K562 (cell line): ENCODE data around the gene JUP.
"Not testable (repeated sequence)": the region's sequence is repeated elsewhere in the genome, so short reads cannot be mapped to it uniquely, and the experiment has no call there.

Source experiments
- JUN ChIP-seq, 2 experiments: sonication (generic) in 1 of 2; formaldehyde crosslinking in 1 of 2; IDR thresholded peaks; 2 replicates each; pipeline versions ENCODE4 v1.6.1 to v1.8.0; 2012 to 2022; ENCODE audit warnings: borderline replicate concordance in 2 of 2, mild to moderate bottlenecking in 2 of 2, improper control_type of control experiment in 1 of 2, low read depth in 1 of 2, low read length in 1 of 2, missing genetic modification reagents in 1 of 2
- ZNF121 ChIP-seq: sonication (generic); formaldehyde crosslinking; conservative IDR thresholded peaks from 2 replicates; pipeline ENCODE4 v1.8.0; 2022; ENCODE audit warnings: missing genetic modification reagents
- ZNF3 ChIP-seq: fragments of 250-450 bp; sonication (Bioruptor Pico); IDR thresholded peaks from 2 replicates; pipeline ENCODE4 v1.5.0; 2021; ENCODE audit warnings: mild to moderate bottlenecking, moderate library complexity
- TF ChIP-seq, protein P1 (sequence below), 3 experiments: IDR thresholded peaks in 2 of 3; conservative IDR thresholded peaks in 1 of 3; 2 replicates each; pipeline ENCODE4 v1.5.1; 2011 to 2012; ENCODE audit warnings: low read length in 3 of 3, mild to moderate bottlenecking in 3 of 3, control low read depth in 2 of 3, improper control_type of control experiment in 1 of 3, inconsistent platforms in 1 of 3, low read depth in 1 of 3, mixed read lengths in 1 of 3, moderate library complexity in 1 of 3; ENCODE audit not compliant: insufficient read depth in 2 of 3

GRCh38 chr17:41776262-41776900 lies 10.1 kb downstream of the JUP start:
- not testable (repeated sequence) for TF ChIP-seq ZNF121 (CRISPR knock-in tag); JUN (IDR thresholded peaks at IDR 0.05; ENCODE audit: borderline replicate concordance, low read depth, low read length); JUN (CRISPR knock-in tag; IDR thresholded peaks at IDR 0.05; ENCODE audit: borderline replicate concordance); ZNF3 (CRISPR knock-in tag)
- TF ChIP-seq, protein P1, sequence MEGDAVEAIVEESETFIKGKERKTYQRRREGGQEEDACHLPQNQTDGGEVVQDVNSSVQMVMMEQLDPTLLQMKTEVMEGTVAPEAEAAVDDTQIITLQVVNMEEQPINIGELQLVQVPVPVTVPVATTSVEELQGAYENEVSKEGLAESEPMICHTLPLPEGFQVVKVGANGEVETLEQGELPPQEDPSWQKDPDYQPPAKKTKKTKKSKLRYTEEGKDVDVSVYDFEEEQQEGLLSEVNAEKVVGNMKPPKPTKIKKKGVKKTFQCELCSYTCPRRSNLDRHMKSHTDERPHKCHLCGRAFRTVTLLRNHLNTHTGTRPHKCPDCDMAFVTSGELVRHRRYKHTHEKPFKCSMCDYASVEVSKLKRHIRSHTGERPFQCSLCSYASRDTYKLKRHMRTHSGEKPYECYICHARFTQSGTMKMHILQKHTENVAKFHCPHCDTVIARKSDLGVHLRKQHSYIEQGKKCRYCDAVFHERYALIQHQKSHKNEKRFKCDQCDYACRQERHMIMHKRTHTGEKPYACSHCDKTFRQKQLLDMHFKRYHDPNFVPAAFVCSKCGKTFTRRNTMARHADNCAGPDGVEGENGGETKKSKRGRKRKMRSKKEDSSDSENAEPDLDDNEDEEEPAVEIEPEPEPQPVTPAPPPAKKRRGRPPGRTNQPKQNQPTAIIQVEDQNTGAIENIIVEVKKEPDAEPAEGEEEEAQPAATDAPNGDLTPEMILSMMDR (IDR thresholded peaks at IDR 0.05 in 2 of 3, conservative IDR thresholded peaks at IDR 0.05 in 1 of 3; ENCODE audit: insufficient read depth in 2 of 3, low read depth in 1 of 3, low read length in 3 of 3) = not testable (repeated sequence)
